NK-92 treated with Interleukin-12 subunit alpha and Interleukin-12 subunit beta, amount 100 ng/mL, for 24 hours (cell line): ENCODE data around the gene ARAP1.

Experiments used
- DNase-seq: peaks from one replicate; lab custom pipeline; 2025; lab: John Stamatoyannopoulos, UW

The ARAP1 gene

GRCh38 chr11:72682238-72682857, 69.9 kb downstream of the ARAP1 start:
- DNase-seq = no peak

- no peak for DNase-seq
These were observed 70.7 kb downstream of the ARAP1 start for GRCh38 chr11:72681226-72682153.

GRCh38 chr11:72680624-72681158, 71.5 kb downstream of the ARAP1 start:
- no peak for DNase-seq

GRCh38 chr11:72679869-72680268, 72.3 kb downstream of the ARAP1 start:
- no peak for DNase-seq

- no peak for DNase-seq
These were observed 73.7 kb downstream of the ARAP1 start for GRCh38 chr11:72678524-72678923.

- DNase-seq = no peak
These were observed 75.3 kb downstream of the ARAP1 start for GRCh38 chr11:72676861-72677341.

- DNase-seq = no peak
These were observed 77.0 kb downstream of the ARAP1 start for GRCh38 chr11:72675221-72675620.

- DNase-seq = no peak
These were observed 78.0 kb downstream of the ARAP1 start, which contains the start of gene PDE2A for GRCh38 chr11:72673943-72674828. TSS of gene PDE2A (minus strand) at chr11:72674422. CDS start at chr11:72674207, 215 bp downstream.

GRCh38 chr11:72673284-72673942, 78.8 kb downstream of the ARAP1 start:
- DNase-seq = no peak

GRCh38 chr11:72672597-72673238, 79.5 kb downstream of the ARAP1 start:
- no peak for DNase-seq

GRCh38 chr11:72671152-72672099, 80.8 kb downstream of the ARAP1 start:
- DNase-seq = no peak

- no peak for DNase-seq
These were observed 82.2 kb downstream of the ARAP1 start for GRCh38 chr11:72670041-72670440.

GRCh38 chr11:72669527-72669926, 82.7 kb downstream of the ARAP1 start:
- no peak for DNase-seq

GRCh38 chr11:72668629-72669347, 83.4 kb downstream of the ARAP1 start:
- peak; percentile 14 for DNase-seq

- DNase-seq = no peak
These were observed 86.2 kb downstream of the ARAP1 start for GRCh38 chr11:72665911-72666472.

- DNase-seq = no peak
These were observed 90.2 kb downstream of the ARAP1 start for GRCh38 chr11:72662036-72662435.

- no peak for DNase-seq
These were observed 90.7 kb downstream of the ARAP1 start for GRCh38 chr11:72661486-72661885.

GRCh38 chr11:72658989-72659640, 93.1 kb downstream of the ARAP1 start:
- no peak for DNase-seq
